Right lobe of liver (tissue), 6 donors: ENCODE data around the gene GH2. TPM values are rescaled to one million over a fixed set of nuclear protein-coding genes. Genes with fewer than 3 reads are reported as not detected.
"Not testable (repeated sequence)": the region's sequence is repeated elsewhere in the genome, so short reads cannot be mapped to it uniquely, and the experiment has no call there.

ENCODE experiments used
- ATAC-seq, 4 donors: fragments of 200-7000 bp; cut with Tn5 transposase; one replicate each; pipeline ENCODE4 v1.9.1; 2020; ENCODE audit warnings: mild to moderate bottlenecking in 4 of 4, moderate library complexity in 4 of 4
- DNase-seq, 3 donors: peaks; one replicate each; pipeline ENCODE4 v3.0.0-alpha.2; 2020
- H3K27ac ChIP-seq, 3 donors: fragments of 200-600 bp; one replicate each; pipeline ENCODE4 v1.8.0; 2022
- H3K27me3 ChIP-seq, 2 donors: fragments of 200-600 bp; one replicate each; pipeline ENCODE4 v1.8.0; 2022
- H3K36me3 ChIP-seq, 4 donors: fragments of 200-600 bp; sonication (generic) in 1 of 4; one replicate each; pipeline versions ENCODE4 v1.5.1 to v1.8.0; 2017 to 2022; ENCODE audit warnings: control low read depth in 1 of 4
- H3K4me1 ChIP-seq, 4 donors: fragments of 200-600 bp; sonication (generic) in 1 of 4; one replicate each; pipeline versions ENCODE4 v1.5.1 to v1.8.0; 2017 to 2022; ENCODE audit warnings: control low read depth in 1 of 4
- H3K4me3 ChIP-seq, 3 donors: fragments of 200-600 bp; one replicate each; pipeline ENCODE4 v1.8.0; 2022
- H3K9me3 ChIP-seq, 4 donors: fragments of 200-600 bp; sonication (generic) in 1 of 4; one replicate each; pipeline versions ENCODE4 v1.5.1 to v1.8.0; 2017 to 2022; ENCODE audit warnings: control low read depth in 1 of 4
- POLR2A ChIP-seq: fragments of 450-650 bp; IDR thresholded peaks from one replicate; pipeline ENCODE4 v1.6.1; 2017; ENCODE audit warnings: antibody characterized with exemption, mild to moderate bottlenecking
- WGBS: methylation state at CpG from one replicate; pipeline ENCODE4 v1.1.6; 2018; ENCODE audit warnings: low coverage, low lambda C conversion rate; ENCODE audit not compliant: insufficient coverage; ENCODE audit errors: missing lambda C conversion rate; 5-methylcytosine and 5-hydroxymethylcytosine counted together
- intact Hi-C, 2 donors: fragments of 100-400 bp; cut with DNase I; formaldehyde crosslinking; loops; one replicate each; pipeline versions ENCODE4 v1.11.2 to v1.14.1; 2022
- total RNA-seq, 6 experiments: library from RNA; depleted of rRNA in 2 of 6; stranded (reverse); fragments of >200 nt in 2 of 6; fragmentation: NEBNext Ultra II Directional in 3 of 6; extraction: Animal tissue kit (Norgen Biotek cat#: 25700) in 3 of 6; gene quantifications; one replicate each; pipeline versions ENCODE4 v1.1.0 to v1.2.4, GENCODE V29; 2016 to 2023
- TF ChIP-seq, protein P1 (sequence below), 4 donors: fragments of 200-600 bp in 3 of 4; fragments of 450-650 bp in 1 of 4; IDR thresholded peaks; one replicate each; pipeline versions ENCODE4 v1.5.1 to v1.8.0; 2016 to 2022; ENCODE audit warnings: antibody characterized with exemption in 4 of 4, mild to moderate bottlenecking in 2 of 4
- donor health status: DM: no; HTN: yes; CAD: no.
- donor health status: DM: no; HTN: no; CAD: no.
- donor health status: DM: no; HTN: no; CAD: no.
- donor health status: DM: no; HTN: yes; CAD: no.
- donor health status: DM: no; HTN: yes; CAD: no.

Gene GH2
- total RNA-seq, 6 experiments from 2014 or later: not detected

DNA sequence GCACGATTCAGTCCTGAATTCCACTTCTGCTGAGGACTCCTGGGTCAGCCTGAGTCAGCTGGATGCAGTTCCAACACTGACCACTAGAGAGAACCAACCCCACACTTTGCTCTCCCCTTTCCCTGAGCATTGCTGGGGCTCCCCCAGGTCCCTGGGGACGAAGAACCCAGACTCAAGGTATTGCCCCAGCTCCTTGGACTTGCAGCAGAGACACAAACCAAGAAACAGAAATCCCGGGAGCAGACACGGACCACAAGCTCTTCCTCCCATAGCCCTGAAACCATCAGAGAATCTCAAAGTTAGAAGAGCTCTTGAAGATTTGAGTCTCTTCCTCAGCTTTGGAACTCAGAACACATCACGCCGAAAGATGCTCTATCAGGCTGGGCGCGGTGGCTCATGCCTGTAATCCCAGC, 37.6 kb upstream of the GH2 start:
- Histone ChIP-seq H3K36me3 (no peaks in the 10 kb centered on the region), H3K27ac (no peak overlapping the region), H3K27me3 (no peaks in the 10 kb centered on the region), H3K4me3 (no peak overlapping the region), H3K4me1 (no peaks in the 10 kb centered on the region), H3K9me3 (no peaks in the 10 kb centered on the region)
- DNase-seq: peak in 1 of 3 donors; percentile 46
- intact Hi-C loops: loop anchor here in 1 of 2 donors (10.0 kb wide), 1 partner anchor 215 kb away; the partner anchor contains the start of gene ERN1
- no peak for TF ChIP-seq POLR2A
- TF ChIP-seq, protein P1, sequence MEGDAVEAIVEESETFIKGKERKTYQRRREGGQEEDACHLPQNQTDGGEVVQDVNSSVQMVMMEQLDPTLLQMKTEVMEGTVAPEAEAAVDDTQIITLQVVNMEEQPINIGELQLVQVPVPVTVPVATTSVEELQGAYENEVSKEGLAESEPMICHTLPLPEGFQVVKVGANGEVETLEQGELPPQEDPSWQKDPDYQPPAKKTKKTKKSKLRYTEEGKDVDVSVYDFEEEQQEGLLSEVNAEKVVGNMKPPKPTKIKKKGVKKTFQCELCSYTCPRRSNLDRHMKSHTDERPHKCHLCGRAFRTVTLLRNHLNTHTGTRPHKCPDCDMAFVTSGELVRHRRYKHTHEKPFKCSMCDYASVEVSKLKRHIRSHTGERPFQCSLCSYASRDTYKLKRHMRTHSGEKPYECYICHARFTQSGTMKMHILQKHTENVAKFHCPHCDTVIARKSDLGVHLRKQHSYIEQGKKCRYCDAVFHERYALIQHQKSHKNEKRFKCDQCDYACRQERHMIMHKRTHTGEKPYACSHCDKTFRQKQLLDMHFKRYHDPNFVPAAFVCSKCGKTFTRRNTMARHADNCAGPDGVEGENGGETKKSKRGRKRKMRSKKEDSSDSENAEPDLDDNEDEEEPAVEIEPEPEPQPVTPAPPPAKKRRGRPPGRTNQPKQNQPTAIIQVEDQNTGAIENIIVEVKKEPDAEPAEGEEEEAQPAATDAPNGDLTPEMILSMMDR (IDR thresholded peaks at IDR 0.05): peak; percentile 83 to 92 (median 90)
- peak; percentile 84 to 96 (median 88) for ATAC-seq
- WGBS: 33% methylated on average over 7 of the region's 8 CpGs

DNA sequence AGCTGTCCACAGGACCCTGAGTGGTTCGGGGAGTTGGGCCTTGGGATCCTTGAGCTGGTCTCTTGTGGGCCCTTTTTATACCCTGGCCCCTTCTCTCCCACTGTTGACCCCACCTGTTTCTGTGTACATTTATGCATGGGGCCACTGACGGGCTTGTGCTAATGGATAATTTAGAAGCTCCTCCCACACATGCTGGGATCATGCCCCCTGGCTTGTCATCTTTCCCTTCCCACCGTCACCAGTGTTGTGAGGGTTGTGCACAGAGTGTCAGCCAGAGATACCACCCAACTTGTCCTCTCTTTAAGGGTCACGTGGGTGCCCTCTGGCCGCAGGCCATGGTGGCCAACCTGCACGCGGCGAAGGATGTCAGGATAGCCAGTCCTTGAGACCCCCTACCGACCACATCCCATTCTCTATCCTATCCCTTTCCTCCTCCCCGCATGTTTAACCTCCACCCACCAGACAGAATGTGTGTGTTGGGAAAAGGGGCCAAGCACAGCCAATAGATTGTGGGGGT, 37.1 kb upstream of the GH2 start, which contains the start of gene GH1:
Gene GH1, minus strand, starts transcription at position 51 of the 517 bp plus-strand sequence. CDS start 63 bp downstream, outside the sequence.
- H3K9me3 ChIP-seq, ATAC-seq, H3K36me3 ChIP-seq, H3K4me1 ChIP-seq, H3K27ac ChIP-seq, H3K4me3 ChIP-seq, H3K27me3 ChIP-seq: not testable (repeated sequence)
- DNase-seq: peak in 1 of 3 donors; percentile 33
- 42% methylated on average over 6 of the region's 10 CpGs for WGBS
- intact Hi-C loops: loop anchor here in 1 of 2 donors (10.0 kb wide), 1 partner anchor 216 kb away; the partner anchor contains the start of gene ERN1

DNA sequence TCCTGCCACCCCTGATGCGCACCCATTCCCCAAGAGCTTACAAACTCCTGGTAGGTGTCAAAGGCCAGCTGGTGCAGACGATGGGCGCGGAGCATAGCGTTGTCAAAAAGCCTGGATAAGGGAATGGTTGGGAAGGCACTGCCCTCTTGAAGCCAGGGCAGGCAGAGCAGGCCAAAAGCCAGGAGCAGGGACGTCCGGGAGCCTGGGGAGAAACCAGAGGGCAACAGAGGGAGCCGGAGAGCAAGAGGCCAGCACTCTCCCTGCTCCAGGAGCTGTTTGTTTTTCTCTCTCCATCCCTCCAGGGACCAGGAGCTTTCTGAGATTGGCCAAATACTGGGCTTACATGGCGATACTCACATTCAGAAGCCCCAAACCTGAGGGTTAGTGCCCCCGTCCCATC, 36.6 kb upstream of the GH2 start:
- H3K4me3 ChIP-seq: no peak overlapping the region
- H3K36me3 ChIP-seq: no peaks in the 10 kb centered on the region
- no peaks in the 10 kb centered on the region for H3K4me1 ChIP-seq
- DNase-seq (peak in 1 of 3 donors; percentile 55), ATAC-seq (peak in 2 of 4 donors; percentile 29 to 34)
- intact Hi-C loops: loop anchor here in 1 of 2 donors (10.0 kb wide), 1 partner anchor 216 kb away; the partner anchor contains the start of gene ERN1
- 30% methylated on average over 5 of the region's 10 CpGs for WGBS
- no peaks in the 10 kb centered on the region for H3K27me3 ChIP-seq
- no peaks in the 10 kb centered on the region for H3K9me3 ChIP-seq
- no peak overlapping the region for H3K27ac ChIP-seq
- TF ChIP-seq POLR2A: no peak
- TF ChIP-seq, protein P1 (IDR thresholded peaks at IDR 0.05): peak in 1 of 4 donors; percentile 9

DNA sequence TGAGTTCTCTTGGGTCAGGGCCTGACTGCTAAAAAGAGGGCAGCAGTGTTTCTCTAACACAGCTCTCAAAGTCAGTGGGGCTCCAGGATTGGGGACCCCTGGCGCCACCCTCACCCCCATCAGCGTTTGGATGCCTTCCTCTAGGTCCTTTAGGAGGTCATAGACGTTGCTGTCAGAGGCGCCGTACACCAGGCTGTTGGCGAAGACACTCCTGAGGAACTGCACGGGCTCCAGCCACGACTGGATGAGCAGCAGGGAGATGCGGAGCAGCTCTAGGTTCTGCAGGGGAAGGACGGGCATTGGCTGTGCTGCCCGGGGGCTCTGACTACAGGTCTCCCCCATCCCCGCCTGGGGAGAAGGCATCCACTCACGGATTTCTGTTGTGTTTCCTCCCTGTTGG, 35.9 kb upstream of the GH2 start:
- ATAC-seq (no peak), DNase-seq (peak in 1 of 3 donors; percentile 44)
- Histone ChIP-seq H3K27ac (no peak overlapping the region), H3K4me3 (no peak overlapping the region), H3K9me3 (no peaks in the 10 kb centered on the region), H3K4me1 (no peaks in the 10 kb centered on the region), H3K36me3 (no peaks in the 10 kb centered on the region), H3K27me3 (no peaks in the 10 kb centered on the region)
- 33% methylated on average over 1 of the region's 13 CpGs for WGBS
- intact Hi-C loops: loop anchor here in 1 of 2 donors (10.0 kb wide), 1 partner anchor 217 kb away; the partner anchor contains the start of gene ERN1
- TF ChIP-seq POLR2A: no peak
- TF ChIP-seq, protein P1 (IDR thresholded peaks at IDR 0.05): no peak

DNA sequence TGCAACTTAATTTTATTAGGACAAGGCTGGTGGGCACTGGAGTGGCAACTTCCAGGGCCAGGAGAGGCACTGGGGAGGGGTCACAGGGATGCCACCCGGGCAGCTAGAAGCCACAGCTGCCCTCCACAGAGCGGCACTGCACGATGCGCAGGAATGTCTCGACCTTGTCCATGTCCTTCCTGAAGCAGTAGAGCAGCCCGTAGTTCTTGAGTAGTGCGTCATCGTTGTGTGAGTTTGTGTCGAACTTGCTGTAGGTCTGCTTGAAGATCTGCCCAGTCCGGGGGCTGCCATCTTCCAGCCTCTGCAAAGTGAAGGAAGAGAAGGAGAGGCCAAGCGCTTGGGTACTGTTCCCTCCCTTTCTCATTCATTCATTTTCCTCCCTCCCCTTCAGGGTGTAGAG, 35.5 kb upstream of the GH2 start:
- not testable (repeated sequence) for H3K4me1 ChIP-seq, H3K4me3 ChIP-seq
- no CpG with 5 or more reads among the region's 11 CpGs for WGBS

More for the DNA sequence above, 35.5 kb upstream of the GH2 start:
- not testable (repeated sequence) for DNase-seq, H3K27ac ChIP-seq, H3K27me3 ChIP-seq, H3K36me3 ChIP-seq, H3K9me3 ChIP-seq, ATAC-seq
- intact Hi-C loops: loop anchor here in 1 of 2 donors (10.0 kb wide), 1 partner anchor 218 kb away; the partner anchor contains the start of gene ERN1
